Liver (tissue), 9 donors: ENCODE results near the gene IQSEC1. TPM values are rescaled to one million over a fixed set of nuclear protein-coding genes. Genes with fewer than 3 reads are reported as not detected.

Source experiments
- DNase-seq: peaks from one replicate; pipeline ENCODE4 v3.0.0-alpha.2; 2017; ENCODE audit warnings: low spot score
- H3K27ac ChIP-seq, 2 donors: one replicate each; pipeline ENCODE4 v1.7.0; 2013; ENCODE audit warnings: inconsistent platforms in 2 of 2, low read length in 2 of 2, control low read depth in 1 of 2, low read depth in 1 of 2, mild to moderate bottlenecking in 1 of 2
- H3K27me3 ChIP-seq, 4 donors: one replicate each; pipeline versions ENCODE4 v1.6.1 to v1.7.0; 2013; ENCODE audit warnings: low read length in 3 of 4, inconsistent platforms in 1 of 4, mild to moderate bottlenecking in 1 of 4, moderate library complexity in 1 of 4; ENCODE audit not compliant: control insufficient read depth in 4 of 4, insufficient read depth in 4 of 4
- H3K36me3 ChIP-seq, 4 donors: one replicate each; pipeline versions ENCODE4 v1.6.1 to v1.7.0; 2013; ENCODE audit warnings: low read length in 3 of 4, mild to moderate bottlenecking in 3 of 4, low read depth in 1 of 4, moderate library complexity in 1 of 4; ENCODE audit not compliant: control insufficient read depth in 4 of 4, insufficient read depth in 3 of 4
- H3K4me1 ChIP-seq, 4 donors: one replicate each; pipeline versions ENCODE4 v1.6.1 to v1.7.0; 2013; ENCODE audit warnings: low read length in 3 of 4, mild to moderate bottlenecking in 3 of 4, moderate library complexity in 1 of 4; ENCODE audit not compliant: control insufficient read depth in 4 of 4, insufficient read depth in 4 of 4
- H3K4me3 ChIP-seq, 3 donors: one replicate each; pipeline versions ENCODE4 v1.6.1 to v1.7.0; 2013; ENCODE audit warnings: low read length in 3 of 3, control low read depth in 1 of 3, low read depth in 1 of 3, mild to moderate bottlenecking in 1 of 3
- H3K9ac ChIP-seq, 2 donors: one replicate each; pipeline ENCODE4 v1.7.0; 2013; ENCODE audit warnings: low read length in 2 of 2, mild to moderate bottlenecking in 2 of 2, moderate library complexity in 2 of 2, control low read depth in 1 of 2, low read depth in 1 of 2
- H3K9me3 ChIP-seq, 4 donors: one replicate each; pipeline versions ENCODE4 v1.6.1 to v1.7.0; 2013; ENCODE audit warnings: low read length in 3 of 4; ENCODE audit not compliant: control insufficient read depth in 4 of 4
- ATF3 ChIP-seq: IDR thresholded peaks from 2 replicates; pipeline ENCODE4 v1.6.1; 2016; ENCODE audit warnings: antibody characterized with exemption
- CTCF ChIP-seq: fragments of 150-350 bp; IDR thresholded peaks from 2 replicates; pipeline ENCODE4 v1.5.1; 2017; ENCODE audit warnings: improper control_type of control experiment, low read depth, low read length; ENCODE audit not compliant: missing input control
- EGR1 ChIP-seq, 2 donors: IDR thresholded peaks; 2 replicates each; pipeline ENCODE4 v1.6.1; 2016 to 2018; ENCODE audit warnings: antibody characterized with exemption in 2 of 2, low read depth in 2 of 2
- FOXA1 ChIP-seq: IDR thresholded peaks from 2 replicates; pipeline ENCODE4 v1.6.1; 2016; ENCODE audit warnings: antibody characterized with exemption
- FOXA2 ChIP-seq: IDR thresholded peaks from 2 replicates; pipeline ENCODE4 v1.6.1; 2016; ENCODE audit warnings: antibody characterized with exemption
- GABPA ChIP-seq, 2 donors: IDR thresholded peaks in 1 of 2; conservative IDR thresholded peaks in 1 of 2; 2 replicates each; pipeline ENCODE4 v1.6.1; 2016; ENCODE audit warnings: antibody characterized with exemption in 2 of 2, mild to moderate bottlenecking in 1 of 2, moderate library complexity in 1 of 2
- HNF4G ChIP-seq: IDR thresholded peaks from 2 replicates; pipeline ENCODE4 v1.6.1; 2016; ENCODE audit warnings: antibody characterized with exemption
- JUND ChIP-seq, 2 donors: IDR thresholded peaks; 2 replicates each; pipeline ENCODE4 v1.6.1; 2016; ENCODE audit warnings: antibody characterized with exemption in 2 of 2
- NR2F2 ChIP-seq: IDR thresholded peaks from 2 replicates; pipeline ENCODE4 v1.6.1; 2016; ENCODE audit warnings: antibody characterized with exemption
- RAD21 ChIP-seq, 2 donors: IDR thresholded peaks; 2 replicates each; pipeline ENCODE4 v1.6.1; 2016; ENCODE audit warnings: antibody characterized with exemption in 2 of 2, mild to moderate bottlenecking in 2 of 2
- RXRA ChIP-seq, 2 donors: IDR thresholded peaks; 2 replicates each; pipeline ENCODE4 v1.6.1; 2017 to 2018; ENCODE audit warnings: antibody characterized with exemption in 2 of 2, mild to moderate bottlenecking in 1 of 2
- SP1 ChIP-seq: IDR thresholded peaks from 2 replicates; pipeline ENCODE4 v1.6.1; 2018; ENCODE audit warnings: antibody characterized with exemption, mild to moderate bottlenecking
- TAF1 ChIP-seq: conservative IDR thresholded peaks from 2 replicates; pipeline ENCODE4 v1.6.1; 2016; ENCODE audit warnings: antibody characterized with exemption, mild to moderate bottlenecking
- YY1 ChIP-seq: IDR thresholded peaks from 2 replicates; pipeline ENCODE4 v1.6.1; 2016; ENCODE audit warnings: antibody characterized with exemption, mild to moderate bottlenecking
- ZBTB33 ChIP-seq: IDR thresholded peaks from 2 replicates; pipeline ENCODE4 v1.6.1; 2016; ENCODE audit warnings: antibody characterized with exemption
- WGBS: extraction: QIAGEN DNeasy Blood & Tissue Kit; methylation state at CpG from one replicate; pipeline ENCODE4 v1.1.7; 2013; 5-methylcytosine and 5-hydroxymethylcytosine counted together
- polyA plus RNA-seq, 2 donors: library from polyadenylated mRNA; stranded (reverse) in 1 of 2; unstranded in 1 of 2; fragments of 200-250 nt in 1 of 2; fragments of >200 nt in 1 of 2; fragmentation: Nextera tagmentation in 1 of 2; extraction: Ambion mirVana in 1 of 2; gene quantifications; one replicate each; pipeline versions ENCODE4 v1.2.1 to v1.2.3, GENCODE V29; 2013 to 2015
- total RNA-seq, 2 donors: library from RNA; depleted of rRNA; stranded (reverse); fragments of >200 nt; gene quantifications; one replicate each; pipeline ENCODE4 v1.2.3, GENCODE V29; 2014
- TF ChIP-seq, protein P1 (sequence below): IDR thresholded peaks from 2 replicates; pipeline ENCODE4 v1.6.1; 2016; ENCODE audit warnings: antibody characterized with exemption
- TF ChIP-seq, protein P2 (sequence below): IDR thresholded peaks from 2 replicates; pipeline ENCODE4 v1.6.1; 2016; ENCODE audit warnings: antibody characterized with exemption, mild to moderate bottlenecking
- donor health status: healthy.
- donor health status: healthy.
- donor health status: healthy.
- donor health status: healthy.
- donor health status: healthy.

IQSEC1 gene
- total and polyA plus RNA-seq, 4 donors = 12.7 to 56.0 (median 36.2) TPM

GRCh38 chr3:12908136-12908730, 165.0 kb downstream of the IQSEC1 start:
- H3K9ac ChIP-seq = no peak overlapping the region
- H3K9me3 ChIP-seq = no peaks in the 10 kb centered on the region
- H3K36me3 ChIP-seq = peaks cover 24 to 84% (median 70%) of the 10 kb centered on the region in 4 donors
- no peak overlapping the region for H3K27ac ChIP-seq
- WGBS = 96% methylated on average over 28 of the region's 28 CpGs
- H3K27me3 ChIP-seq = no peaks in the 10 kb centered on the region
- DNase-seq = no peak
- no peaks in the 10 kb centered on the region for H3K4me1 ChIP-seq
- TF ChIP-seq ATF3 (no peak), YY1 (no peak), RXRA (IDR thresholded peaks at IDR 0.05) (no peak), TAF1 (no peak), GABPA (IDR thresholded peaks at IDR 0.05 in 1 of 2, conservative IDR thresholded peaks at IDR 0.05 in 1 of 2) (no peak), HNF4G (no peak), FOXA1 (no peak), JUND (IDR thresholded peaks at IDR 0.05) (no peak), FOXA2 (no peak), NR2F2 (no peak), CTCF (no peak), ZBTB33 (no peak), RAD21 (IDR thresholded peaks at IDR 0.05) (no peak), EGR1 (IDR thresholded peaks at IDR 0.05; ENCODE audit: low read depth in 2 of 2) (no peak), SP1 (no peak)
- TF ChIP-seq, protein P1, sequence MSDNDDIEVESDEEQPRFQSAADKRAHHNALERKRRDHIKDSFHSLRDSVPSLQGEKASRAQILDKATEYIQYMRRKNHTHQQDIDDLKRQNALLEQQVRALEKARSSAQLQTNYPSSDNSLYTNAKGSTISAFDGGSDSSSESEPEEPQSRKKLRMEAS = no peak
- TF ChIP-seq, protein P2, sequence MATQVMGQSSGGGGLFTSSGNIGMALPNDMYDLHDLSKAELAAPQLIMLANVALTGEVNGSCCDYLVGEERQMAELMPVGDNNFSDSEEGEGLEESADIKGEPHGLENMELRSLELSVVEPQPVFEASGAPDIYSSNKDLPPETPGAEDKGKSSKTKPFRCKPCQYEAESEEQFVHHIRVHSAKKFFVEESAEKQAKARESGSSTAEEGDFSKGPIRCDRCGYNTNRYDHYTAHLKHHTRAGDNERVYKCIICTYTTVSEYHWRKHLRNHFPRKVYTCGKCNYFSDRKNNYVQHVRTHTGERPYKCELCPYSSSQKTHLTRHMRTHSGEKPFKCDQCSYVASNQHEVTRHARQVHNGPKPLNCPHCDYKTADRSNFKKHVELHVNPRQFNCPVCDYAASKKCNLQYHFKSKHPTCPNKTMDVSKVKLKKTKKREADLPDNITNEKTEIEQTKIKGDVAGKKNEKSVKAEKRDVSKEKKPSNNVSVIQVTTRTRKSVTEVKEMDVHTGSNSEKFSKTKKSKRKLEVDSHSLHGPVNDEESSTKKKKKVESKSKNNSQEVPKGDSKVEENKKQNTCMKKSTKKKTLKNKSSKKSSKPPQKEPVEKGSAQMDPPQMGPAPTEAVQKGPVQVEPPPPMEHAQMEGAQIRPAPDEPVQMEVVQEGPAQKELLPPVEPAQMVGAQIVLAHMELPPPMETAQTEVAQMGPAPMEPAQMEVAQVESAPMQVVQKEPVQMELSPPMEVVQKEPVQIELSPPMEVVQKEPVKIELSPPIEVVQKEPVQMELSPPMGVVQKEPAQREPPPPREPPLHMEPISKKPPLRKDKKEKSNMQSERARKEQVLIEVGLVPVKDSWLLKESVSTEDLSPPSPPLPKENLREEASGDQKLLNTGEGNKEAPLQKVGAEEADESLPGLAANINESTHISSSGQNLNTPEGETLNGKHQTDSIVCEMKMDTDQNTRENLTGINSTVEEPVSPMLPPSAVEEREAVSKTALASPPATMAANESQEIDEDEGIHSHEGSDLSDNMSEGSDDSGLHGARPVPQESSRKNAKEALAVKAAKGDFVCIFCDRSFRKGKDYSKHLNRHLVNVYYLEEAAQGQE = no peak
- no peak overlapping the region for H3K4me3 ChIP-seq
